ENCODE results near the gene CRYM. TPM values are rescaled to one million over a fixed set of nuclear protein-coding genes. Genes with fewer than 3 reads are reported as not detected.
"Not testable (repeated sequence)": the region's sequence is repeated elsewhere in the genome, so short reads cannot be mapped to it uniquely, and the experiment has no call there.

CRYM gene
- total RNA-seq, 1 experiment from 2014 or later: 0.86 TPM

- DNase-seq (ENCODE audit: low read depth): no peak
Observed at GRCh38 chr16:21279501-21279900, 1.4 kb upstream of the CRYM start.

- no peak for DNase-seq (ENCODE audit: low read depth)
Observed at GRCh38 chr16:21277045-21277926, 804 bp downstream of the CRYM start.

- DNase-seq (ENCODE audit: low read depth): peak; percentile 12
Observed at GRCh38 chr16:21276090-21276489, 2.0 kb downstream of the CRYM start.

- no peak for DNase-seq (ENCODE audit: low read depth)
Observed at GRCh38 chr16:21275529-21275928, 2.6 kb downstream of the CRYM start.

- no peak for DNase-seq (ENCODE audit: low read depth)
Observed at GRCh38 chr16:21274172-21274726, 3.8 kb downstream of the CRYM start.

GRCh38 chr16:21272763-21273162 lies 5.3 kb downstream of the CRYM start:
- DNase-seq (ENCODE audit: low read depth): not testable (repeated sequence)

- no peak for DNase-seq (ENCODE audit: low read depth)
Observed at GRCh38 chr16:21272253-21272652, 5.8 kb downstream of the CRYM start.

- no peak for DNase-seq (ENCODE audit: low read depth)
Observed at GRCh38 chr16:21268236-21268635, 9.9 kb downstream of the CRYM start.

- no peak for DNase-seq (ENCODE audit: low read depth)
Observed at GRCh38 chr16:21267298-21267697, 10.8 kb downstream of the CRYM start.

GRCh38 chr16:21265104-21265837 lies 12.8 kb downstream of the CRYM start:
- peak; percentile 38 for DNase-seq (ENCODE audit: low read depth)

GRCh38 chr16:21264571-21265036 lies 13.5 kb downstream of the CRYM start:
- no peak for DNase-seq (ENCODE audit: low read depth)

GRCh38 chr16:21263640-21264570 lies 14.2 kb downstream of the CRYM start:
- DNase-seq (ENCODE audit: low read depth): no peak

GRCh38 chr16:21262779-21263639 lies 15.1 kb downstream of the CRYM start:
- DNase-seq (ENCODE audit: low read depth): no peak

GRCh38 chr16:21260870-21261791 lies 17.0 kb downstream of the CRYM start:
- DNase-seq (ENCODE audit: low read depth): peak; percentile 73

- DNase-seq (ENCODE audit: low read depth): no peak
Observed at GRCh38 chr16:21257284-21257683, 20.8 kb downstream of the CRYM start.

- no peak for DNase-seq (ENCODE audit: low read depth)
Observed at GRCh38 chr16:21256636-21257035, 21.5 kb downstream of the CRYM start.

GRCh38 chr16:21253470-21253869 lies 24.6 kb downstream of the CRYM start:
- no peak for DNase-seq (ENCODE audit: low read depth)

GRCh38 chr16:21250072-21250923 lies 27.8 kb downstream of the CRYM start:
- no peak for DNase-seq (ENCODE audit: low read depth)
